GM19468 (cell line): Measurements from ENCODE around the gene MEIS2.

Experiments used
- ATAC-seq: cut with Tn5 transposase; IDR thresholded peaks from one replicate; pipeline ENCODE4 v1.9.1; 2021; ENCODE audit warnings: mild to moderate bottlenecking, moderate library complexity, moderate number of reproducible peaks; ENCODE audit not compliant: unreplicated experiment; ENCODE audit errors: extremely low read depth

MEIS2 gene

GRCh38 chr15:37100109-37100965, at the start of gene MEIS2:
MEIS2 (minus strand) TSS chr15:37100549; CDS start chr15:37099466, 1,083 bp downstream.
- ATAC-seq: peak; percentile 10

DNA sequence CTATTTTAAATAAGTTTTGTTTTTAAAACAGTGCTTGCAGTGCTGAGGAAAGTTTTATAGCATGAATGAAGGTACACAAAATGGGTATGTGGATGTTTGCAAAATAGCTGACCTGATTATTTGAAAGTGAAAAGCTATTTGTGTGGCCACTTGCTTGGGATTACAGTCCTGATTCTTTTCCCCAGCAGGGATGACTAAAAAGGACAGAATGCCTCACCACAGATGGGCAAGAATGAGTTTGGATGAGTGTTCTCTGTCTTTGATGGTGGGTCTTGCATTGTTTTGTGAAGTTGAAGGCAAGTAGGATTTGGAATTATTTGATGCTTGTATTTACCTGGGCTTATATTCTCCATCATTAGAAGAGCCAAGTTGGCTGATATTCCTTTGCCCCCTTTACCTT, 48.8 kb upstream of the MEIS2 start:
- no peak for ATAC-seq

- no peak for ATAC-seq
Observed at GRCh38 chr15:37148714-37149113, 48.4 kb upstream of the MEIS2 start.

DNA sequence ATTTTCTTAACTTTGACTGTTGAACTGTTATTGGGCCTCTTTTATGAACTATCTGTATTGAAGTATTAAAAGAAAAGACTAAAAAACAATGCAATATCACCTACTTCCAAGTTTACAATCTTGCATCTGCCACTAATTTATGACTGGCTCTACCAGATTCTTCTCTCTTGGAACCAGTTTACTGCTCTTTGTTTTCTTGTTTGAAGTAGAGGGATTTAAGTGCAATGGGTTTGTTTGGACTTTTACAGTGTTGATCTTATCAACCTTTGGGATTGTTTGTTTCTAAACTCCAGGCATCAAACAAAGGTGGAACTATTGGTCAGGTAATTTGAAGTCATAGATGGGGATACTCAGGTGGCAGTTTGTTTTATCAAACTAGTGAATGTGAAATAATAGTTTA, 43.0 kb upstream of the MEIS2 start:
- no peak for ATAC-seq

DNA sequence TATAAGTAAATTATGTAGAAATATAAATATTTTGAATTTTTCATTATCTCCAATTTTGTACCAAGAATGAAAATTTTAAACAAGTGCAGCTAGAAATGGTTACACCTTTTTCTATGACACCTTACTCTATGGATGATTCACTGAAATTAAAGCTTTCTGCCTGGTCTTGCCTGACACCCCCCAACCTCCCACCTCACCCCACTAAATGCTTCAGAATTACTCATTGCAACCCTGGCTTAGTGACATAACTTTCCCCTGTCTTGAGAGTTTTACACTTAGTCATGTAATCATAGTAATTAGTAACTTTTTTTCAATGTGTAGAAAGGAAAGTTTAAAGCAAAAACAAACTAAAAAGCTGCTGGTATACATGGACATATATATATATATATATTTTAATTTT, 42.0 kb upstream of the MEIS2 start:
- no peak for ATAC-seq

DNA sequence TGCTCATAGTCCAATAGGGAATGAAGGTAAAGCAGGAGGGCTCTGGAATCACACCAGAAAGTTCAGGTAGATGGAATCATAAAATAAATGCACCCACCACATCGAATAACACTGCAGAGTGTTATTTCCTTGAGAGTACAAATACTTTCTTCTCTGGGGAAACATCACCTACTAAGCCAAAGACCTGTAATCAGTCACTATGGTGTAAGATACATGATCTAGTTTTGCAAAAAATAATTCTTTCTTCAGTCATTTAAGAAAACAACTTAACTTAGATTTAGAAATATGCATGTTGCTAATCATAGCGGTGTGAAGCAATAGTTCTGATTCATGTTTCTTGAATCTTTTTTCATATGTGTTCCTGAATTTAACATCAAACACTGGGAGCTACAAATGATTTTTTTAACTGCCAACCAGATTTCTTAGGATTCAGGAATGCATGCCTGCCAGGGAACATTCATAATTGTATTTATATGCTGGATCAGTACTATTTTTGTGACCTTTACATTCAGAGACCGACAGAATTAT, 40.2 kb upstream of the MEIS2 start:
- no peak for ATAC-seq

DNA sequence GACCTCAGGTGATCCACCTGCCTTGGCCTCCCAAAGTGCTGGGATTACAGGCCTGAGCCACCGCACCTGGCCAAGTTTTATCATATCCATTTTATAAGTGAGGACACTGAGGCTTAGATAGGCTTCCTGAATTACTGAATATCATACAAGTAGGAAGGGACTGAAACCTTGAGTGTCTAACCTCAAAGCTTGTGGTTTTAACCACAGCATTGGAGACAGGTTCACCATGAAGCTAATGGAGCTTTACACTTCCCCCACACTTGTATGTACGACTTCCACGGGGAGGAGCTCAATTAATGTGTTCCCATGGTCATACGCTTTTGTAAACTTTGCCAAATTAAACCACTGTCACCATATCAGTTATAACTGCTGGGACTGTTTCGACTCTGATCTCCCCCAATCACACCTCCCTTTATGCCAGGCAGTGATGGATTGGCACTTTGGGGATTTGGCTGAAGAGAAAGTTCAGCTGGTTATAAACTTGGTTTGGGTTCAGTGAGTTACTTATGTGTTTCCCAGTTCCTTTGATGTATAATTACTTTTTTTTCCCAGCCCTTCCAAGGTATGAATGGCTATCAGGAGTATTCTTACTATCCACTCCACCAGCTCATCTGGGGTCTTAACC, 38.4 kb upstream of the MEIS2 start:
- ATAC-seq: no peak

GRCh38 chr15:37137221-37137620, 36.9 kb upstream of the MEIS2 start:
- ATAC-seq: no peak

DNA sequence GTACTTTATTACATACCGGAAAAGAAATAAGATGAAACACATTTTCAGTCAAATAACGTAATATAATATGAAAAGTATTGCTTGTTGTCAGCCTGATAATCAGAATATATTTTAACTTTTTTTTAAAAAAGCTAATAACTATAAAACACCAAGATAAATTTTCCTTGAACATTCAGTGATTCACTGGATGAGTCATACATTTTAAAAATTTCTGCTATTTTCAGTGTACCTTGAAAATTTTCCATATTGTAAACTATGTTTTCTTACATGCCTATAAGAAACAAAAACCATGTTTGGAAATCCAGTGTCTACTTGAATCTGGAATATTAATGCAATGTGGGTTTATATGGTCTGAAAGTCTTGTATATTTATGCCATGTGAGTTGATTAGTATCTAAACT, 36.3 kb upstream of the MEIS2 start:
- ATAC-seq: no peak

DNA sequence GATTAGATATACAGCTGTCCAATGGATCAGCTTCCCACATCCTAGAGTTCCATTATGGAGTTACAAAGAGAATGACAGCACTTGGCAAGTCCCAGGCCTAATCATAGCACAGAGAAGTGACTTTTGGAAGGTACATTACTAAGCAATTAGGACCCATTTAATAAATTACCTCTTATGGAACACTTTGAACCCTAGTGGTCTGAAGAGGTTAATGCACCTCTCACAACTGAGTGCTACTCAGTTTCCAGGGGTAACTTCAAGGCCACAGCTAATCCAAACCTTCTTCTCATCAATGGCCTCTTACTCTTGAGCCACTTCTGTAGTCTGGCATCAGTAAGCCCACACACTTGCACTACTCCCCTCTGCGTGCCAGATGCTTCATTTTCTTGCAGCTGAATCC, 34.9 kb upstream of the MEIS2 start:
- ATAC-seq: peak; percentile 30

DNA sequence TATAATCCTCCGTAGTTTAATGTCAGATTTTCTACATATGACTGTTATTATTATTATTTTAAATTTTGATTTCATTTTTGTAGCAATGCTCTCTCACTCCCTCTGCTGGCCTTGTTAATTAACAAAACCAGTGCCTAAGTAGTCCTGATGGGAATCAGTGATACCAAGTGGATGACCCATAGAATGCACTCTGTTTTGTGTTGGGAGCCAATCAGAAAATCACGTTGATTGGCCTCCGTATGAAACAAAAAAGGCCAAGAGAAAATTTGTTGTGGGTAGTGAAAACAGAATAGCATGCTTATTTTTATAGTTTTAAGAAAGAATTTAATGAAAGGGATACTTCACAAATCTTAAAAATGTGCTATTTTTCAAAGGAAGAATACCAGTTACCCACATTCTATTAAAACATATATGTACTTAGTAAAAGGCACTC, 34.4 kb upstream of the MEIS2 start:
- no peak for ATAC-seq

GRCh38 chr15:37134244-37134643, 33.9 kb upstream of the MEIS2 start:
- no peak for ATAC-seq

DNA sequence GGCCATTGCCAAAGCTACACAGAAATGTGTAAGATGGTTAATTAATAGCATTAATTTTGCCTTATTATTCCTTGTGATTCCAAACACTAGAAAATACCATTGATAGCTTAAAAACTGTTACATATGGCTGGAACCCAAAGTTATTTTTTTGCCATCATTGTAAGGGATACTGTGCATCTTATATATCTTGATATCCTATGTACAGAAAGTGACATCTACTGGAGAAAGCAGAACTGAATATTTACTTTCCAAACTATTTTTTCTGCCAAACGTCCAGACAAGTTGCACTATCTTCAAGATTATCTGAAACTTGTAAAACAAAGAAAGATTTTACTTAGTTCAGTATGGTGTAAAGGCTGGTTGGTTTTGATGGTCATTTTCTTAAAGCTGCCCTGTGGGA, 33.3 kb upstream of the MEIS2 start:
- no peak for ATAC-seq

GRCh38 chr15:37132826-37133417, 32.6 kb upstream of the MEIS2 start:
- no peak for ATAC-seq

DNA sequence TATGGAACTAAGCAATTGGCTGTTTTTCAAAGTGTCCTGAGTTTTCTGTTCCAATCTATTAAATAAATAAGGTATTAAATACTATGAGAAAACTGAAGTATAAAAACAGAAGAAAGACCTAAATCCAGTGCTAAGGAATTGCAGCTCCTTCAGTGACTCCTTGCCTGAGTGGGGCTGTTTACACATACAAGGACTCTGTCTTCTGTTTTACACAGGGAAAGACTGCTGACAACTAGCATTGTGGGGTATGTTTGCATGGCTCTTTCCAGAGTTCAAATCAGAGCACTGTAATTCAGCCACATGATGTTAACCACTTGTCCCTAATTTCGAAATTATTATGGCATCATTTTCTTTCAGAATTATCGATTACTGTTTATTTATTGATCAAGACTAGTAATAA, 31.3 kb upstream of the MEIS2 start:
- no peak for ATAC-seq

GRCh38 chr15:37130356-37130755, 30.0 kb upstream of the MEIS2 start:
- ATAC-seq: no peak

GRCh38 chr15:37125143-37125542, 24.8 kb upstream of the MEIS2 start:
- ATAC-seq: no peak

- ATAC-seq: no peak
Observed at GRCh38 chr15:37124331-37124730, 24.0 kb upstream of the MEIS2 start.

- no peak for ATAC-seq
Observed at GRCh38 chr15:37122703-37123102, 22.4 kb upstream of the MEIS2 start.

DNA sequence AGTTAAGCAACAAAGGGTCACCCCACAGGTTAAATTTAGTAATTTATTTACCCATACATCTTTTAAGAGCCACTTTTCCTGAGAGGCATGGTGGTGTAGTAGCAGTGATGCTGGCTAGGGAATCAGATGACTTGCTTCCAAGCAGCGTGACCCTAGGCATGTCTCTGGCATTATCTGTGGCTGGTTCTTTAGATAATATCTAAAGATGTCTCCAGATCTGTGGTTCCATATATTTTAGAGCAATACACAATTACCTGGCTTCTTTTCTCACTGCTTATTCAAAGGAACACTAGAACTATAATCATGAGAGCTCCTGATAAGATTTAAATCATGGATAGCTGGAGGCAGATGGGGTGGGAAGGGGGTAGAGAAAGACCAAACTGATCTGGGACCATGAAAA, 21.1 kb upstream of the MEIS2 start:
- no peak for ATAC-seq

DNA sequence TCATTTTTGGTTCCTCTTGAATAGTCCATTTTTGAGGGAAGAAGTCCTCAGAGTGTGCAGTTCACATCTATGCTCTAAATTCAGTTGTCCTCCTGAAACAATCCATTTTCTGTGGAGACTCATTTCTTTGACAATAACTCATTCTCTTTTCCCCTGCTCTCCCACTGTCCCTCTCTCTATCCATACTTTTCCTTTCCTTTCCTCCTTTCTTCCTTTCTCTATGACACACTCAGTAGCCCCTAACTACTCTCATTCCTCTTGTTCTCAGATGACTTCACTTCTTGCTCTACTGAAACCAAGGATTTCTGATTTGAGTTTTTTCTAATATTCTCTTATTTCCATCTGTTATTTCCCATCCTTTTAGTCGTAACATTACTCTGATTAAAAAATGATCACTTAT, 16.7 kb upstream of the MEIS2 start:
- no peak for ATAC-seq
